Endothelial cell of umbilical vein (primary cell): ENCODE results near the gene UPP1. TPM values are rescaled to one million over a fixed set of nuclear protein-coding genes. Genes with fewer than 3 reads are reported as not detected.

Experiments
- BruUV-seq: library from RNA; stranded (reverse); fragments of 400-500 nt; replicated peaks from 2 replicates; lab custom pipeline; 2021; lab: Mats Ljungman, UMichigan
- CTCF ChIA-PET: fragments of 300-600, 350-600 bp; sonication (Branson Sonifier 250); formaldehyde crosslinking; loops from one replicate; lab custom pipeline; 2021; ENCODE audit warnings: antibody characterized with exemption, inconsistent platforms; lab: Charles Lee
- POLR2A ChIA-PET: fragments of 300-600, 350-600 bp; sonication (Branson Sonifier 250); formaldehyde crosslinking; loops from one replicate; lab custom pipeline; 2021; ENCODE audit warnings: antibody characterized with exemption, inconsistent platforms; lab: Charles Lee
- DNase-seq: peaks from one replicate; pipeline ENCODE4 v3.0.0-alpha.2; 2011; ENCODE audit warnings: low read depth, low spot score
- FAIRE-seq: peaks from 2 replicates; lab custom pipeline; 2011; peaks lifted over from hg19 to GRCh38; lab: Jason Lieb, UNC
- H2AFZ ChIP-seq: 2 replicates; pipeline ENCODE4 v1.6.0; 2012; ENCODE audit warnings: low read depth, low read length, control low read depth, inconsistent platforms
- H3K27ac ChIP-seq: 2 replicates; pipeline ENCODE4 v1.5.1; 2011; ENCODE audit warnings: low read depth, mild to moderate bottlenecking, control low read depth, low read length, moderate library complexity; ENCODE audit not compliant: insufficient read depth
- H3K27me3 ChIP-seq, 2 experiments: 2 replicates each; pipeline versions ENCODE4 v1.6.0 to v1.6.1; 2011; ENCODE audit warnings: low read length in 2 of 2, mixed read lengths in 1 of 2; ENCODE audit not compliant: control insufficient read depth in 2 of 2, insufficient read depth in 2 of 2
- H3K36me3 ChIP-seq, 2 experiments: 2 replicates in 1 of 2; 3 replicates in 1 of 2; pipeline ENCODE4 v1.5.1; 2011; ENCODE audit warnings: low read length in 2 of 2, mild to moderate bottlenecking in 1 of 2, moderate library complexity in 1 of 2; ENCODE audit not compliant: control insufficient read depth in 2 of 2, insufficient read depth in 2 of 2; ENCODE audit errors: extremely low read depth in 1 of 2
- H3K4me1 ChIP-seq: 3 replicates; pipeline ENCODE4 v1.5.1; 2011; ENCODE audit warnings: mild to moderate bottlenecking, low read length; ENCODE audit not compliant: control insufficient read depth, insufficient read depth; ENCODE audit errors: extremely low read depth
- H3K4me2 ChIP-seq: 2 replicates; pipeline ENCODE4 v1.6.1; 2011; ENCODE audit warnings: low read length, control low read depth, mixed read lengths; ENCODE audit not compliant: insufficient read depth
- H3K4me3 ChIP-seq, 3 experiments: fragments of 200-600 bp in 1 of 3; sonication (generic), shearing (Covaris generic) in 1 of 3; replicated peaks in 1 of 3; 2 replicates each; pipeline ENCODE4 v1.5.1; 2011 to 2016; ENCODE audit warnings: control low read depth in 3 of 3, low read length in 3 of 3, mild to moderate bottlenecking in 2 of 3, inconsistent platforms in 1 of 3, low read depth in 1 of 3, moderate library complexity in 1 of 3; ENCODE audit not compliant: insufficient read depth in 1 of 3
- H3K79me2 ChIP-seq: 2 replicates; pipeline ENCODE4 v1.6.0; 2012; ENCODE audit warnings: low read length, inconsistent platforms; ENCODE audit not compliant: control insufficient read depth, insufficient read depth
- H3K9ac ChIP-seq: replicated peaks from 2 replicates; pipeline ENCODE3; 2011; ENCODE audit warnings: low read length, control low read depth; ENCODE audit not compliant: insufficient read depth; ENCODE audit errors: extremely low read depth
- H3K9me1 ChIP-seq: replicated peaks from 3 replicates; pipeline ENCODE4 v1.6.0; 2011; ENCODE audit warnings: mild to moderate bottlenecking, low read length; ENCODE audit not compliant: control insufficient read depth, insufficient read depth; ENCODE audit errors: extremely low read depth
- H3K9me3 ChIP-seq: replicated peaks from 2 replicates; pipeline ENCODE4 v1.5.1; 2012; ENCODE audit warnings: low read length, inconsistent platforms; ENCODE audit not compliant: control insufficient read depth, insufficient read depth
- H4K20me1 ChIP-seq: replicated peaks from 2 replicates; pipeline ENCODE3; 2011; ENCODE audit warnings: mild to moderate bottlenecking, low read length; ENCODE audit not compliant: control insufficient read depth, insufficient read depth; ENCODE audit errors: extremely low read depth
- CTCF ChIP-seq, 2 donors: IDR thresholded peaks; 1 replicate in 1 of 2; 2 replicates in 1 of 2; pipeline ENCODE4 v1.5.1; 2011; ENCODE audit warnings: low read length in 2 of 2, mild to moderate bottlenecking in 2 of 2, moderate library complexity in 2 of 2, control low read depth in 1 of 2, inconsistent platforms in 1 of 2, low read depth in 1 of 2; ENCODE audit not compliant: insufficient read depth in 1 of 2; ENCODE audit errors: extremely low read depth in 1 of 2
- EZH2 ChIP-seq: IDR thresholded peaks from 2 replicates; pipeline ENCODE4 v1.6.1; 2012; ENCODE audit warnings: borderline replicate concordance, low read depth, mild to moderate bottlenecking, moderate library complexity, low read length, inconsistent platforms; ENCODE audit not compliant: severe bottlenecking
- FOS ChIP-seq: IDR thresholded peaks from 2 replicates; pipeline ENCODE4 v1.6.1; 2011; ENCODE audit warnings: mild to moderate bottlenecking, low read length, moderate library complexity, borderline replicate concordance; ENCODE audit not compliant: insufficient read depth
- GATA2 ChIP-seq: IDR thresholded peaks from 2 replicates; pipeline ENCODE4 v1.7.0; 2011; ENCODE audit warnings: low read depth, mild to moderate bottlenecking, moderate library complexity, mixed read lengths, low read length; ENCODE audit not compliant: insufficient read length, insufficient read depth
- JUN ChIP-seq: IDR thresholded peaks from 2 replicates; pipeline ENCODE4 v1.6.1; 2011; ENCODE audit warnings: borderline replicate concordance, low read depth; ENCODE audit not compliant: insufficient read length, insufficient read depth
- MAX ChIP-seq: IDR thresholded peaks from 2 replicates; pipeline ENCODE4 v1.6.1; 2011; ENCODE audit not compliant: insufficient read depth, insufficient read length
- MYC ChIP-seq: IDR thresholded peaks from one replicate; pipeline ENCODE4 v1.6.1; 2011; ENCODE audit warnings: mild to moderate bottlenecking, low read depth, low read length
- POLR2A ChIP-seq: IDR thresholded peaks from 2 replicates; pipeline ENCODE4 v1.6.1; 2012; ENCODE audit warnings: low read depth, mild to moderate bottlenecking, control low read depth, low read length
- POLR2AphosphoS5 ChIP-seq: IDR thresholded peaks from 2 replicates; pipeline ENCODE4 v1.6.1; 2012; ENCODE audit warnings: low read depth, mild to moderate bottlenecking, control low read depth, low read length, moderate library complexity; ENCODE audit not compliant: insufficient read depth
- dilution Hi-C: fragments of 300-500 bp; cut with MboI; formaldehyde crosslinking; loops from one replicate; pipeline ENCODE4 v1.15.0; 2019; ENCODE audit warnings: low sequenced_read_pairs; ENCODE audit not compliant: extremely low pct_ligation_motif_present
- intact Hi-C: fragments of 100-400 bp; cut with micrococcal nuclease; formaldehyde crosslinking; loops from one replicate; pipeline ENCODE4 v1.10.0; 2022
- polyA plus RNA-seq, 4 experiments: library from polyadenylated mRNA; depleted of rRNA in 3 of 4; stranded (reverse) in 3 of 4; unstranded in 1 of 4; fragments of >200 nt; gene quantifications; 2 replicates each; pipeline versions ENCODE4 v1.2.1 to v1.2.3, GENCODE V29; 2011 to 2012; ENCODE audit warnings: missing spikeins in 1 of 4
- total RNA-seq: library from RNA; stranded (reverse); gene quantifications from 2 replicates; pipeline ENCODE4 v1.2.3, GENCODE V29; 2021

The UPP1 gene
- total and polyA plus RNA-seq, 2 donors (not counting 3 experiments of a cell fraction or from before 2014, with no cell fraction given), result 60.7 to 66.0 TPM

GRCh38 chr7:48058990-48059389 is 30.1 kb upstream of the UPP1 start:
- POLR2A ChIA-PET, result no interaction called here
- no peak for FAIRE-seq
- no TSS peak for BruUV-seq

More at GRCh38 chr7:48058990-48059389, 30.1 kb upstream of the UPP1 start:
- Histone ChIP-seq H4K20me1 (no peaks in the 10 kb centered on the region), H3K4me1 (no peaks in the 10 kb centered on the region), H3K9ac (no peak overlapping the region), H3K4me3 (no peak overlapping the region), H3K27me3 (no peaks in the 10 kb centered on the region), H3K9me3 (no peaks in the 10 kb centered on the region), H3K4me2 (no peak overlapping the region), H2AFZ (no peak overlapping the region), H3K36me3 (no peaks in the 10 kb centered on the region), H3K27ac (no peak overlapping the region), H3K9me1 (no peaks in the 10 kb centered on the region), H3K79me2 (no peaks in the 10 kb centered on the region)
- dilution Hi-C loops, result no loop called here
- no peak for DNase-seq
- CTCF ChIA-PET, result interaction anchor here (1.2 kb wide), 1 partner anchor 51 kb away, joined by 5 read pairs; no protein-coding TSS in a partner anchor
- intact Hi-C loops, result no loop called here
- TF ChIP-seq JUN (no peak), EZH2 (no peak), MAX (no peak), POLR2A (no peak), CTCF (IDR thresholded peaks at IDR 0.05; ENCODE audit: extremely low read depth in 1 of 2, insufficient read depth in 1 of 2, low read depth in 1 of 2, low read length in 2 of 2) (no peak), POLR2AphosphoS5 (no peak), MYC (no peak), FOS (no peak), GATA2 (no peak)
